Activated gamma-delta T cell treated with Interleukin-2 at 50 U/mL for 16 hours (primary cell): ENCODE data around the gene RCL1.
"Not testable (repeated sequence)": the region's sequence is repeated elsewhere in the genome, so short reads cannot be mapped to it uniquely, and the experiment has no call there.

Source experiments
- DNase-seq: peaks from one replicate; pipeline ENCODE4 v3.0.0-alpha.2; 2020

Gene RCL1

DNA sequence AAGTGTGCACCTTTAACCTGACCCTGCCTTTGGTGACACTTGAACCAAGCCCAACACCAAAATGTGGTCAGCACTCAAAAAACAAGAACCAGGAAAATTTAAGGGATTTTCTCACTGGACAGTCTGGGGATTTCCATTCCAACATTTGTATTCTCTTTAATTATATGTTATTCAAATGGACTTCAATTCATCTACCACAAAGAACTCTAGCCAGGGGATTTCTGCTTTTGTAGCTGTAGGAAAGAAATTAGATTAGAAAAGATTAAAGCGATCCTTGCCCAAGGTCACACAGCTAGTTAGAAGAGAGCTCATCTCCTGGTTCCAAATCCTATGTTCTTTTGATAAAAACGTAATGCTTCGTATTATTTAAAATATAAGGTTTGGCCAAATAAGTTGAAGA is 97.5 kb downstream of the RCL1 start:
- DNase-seq, result no peak

DNA sequence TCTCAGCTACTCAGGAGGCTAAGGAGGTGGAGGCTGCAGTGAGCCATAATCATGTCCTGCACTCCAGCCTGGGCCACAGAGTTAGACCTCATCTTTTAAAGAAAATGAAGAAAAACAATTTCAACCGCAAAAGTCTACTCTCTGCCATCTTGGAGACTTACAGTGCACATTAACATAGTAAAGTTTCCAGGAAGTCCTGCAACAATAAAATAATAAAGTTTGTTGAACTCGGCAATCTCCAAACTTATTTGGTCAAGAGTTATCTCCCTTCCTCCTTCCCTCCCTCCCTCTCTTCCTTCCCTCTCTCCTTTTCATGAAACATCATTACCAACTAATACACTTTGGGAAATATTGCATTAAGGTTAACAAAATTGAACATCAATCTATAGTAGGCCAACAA is 98.2 kb downstream of the RCL1 start:
- DNase-seq, result no peak

DNA sequence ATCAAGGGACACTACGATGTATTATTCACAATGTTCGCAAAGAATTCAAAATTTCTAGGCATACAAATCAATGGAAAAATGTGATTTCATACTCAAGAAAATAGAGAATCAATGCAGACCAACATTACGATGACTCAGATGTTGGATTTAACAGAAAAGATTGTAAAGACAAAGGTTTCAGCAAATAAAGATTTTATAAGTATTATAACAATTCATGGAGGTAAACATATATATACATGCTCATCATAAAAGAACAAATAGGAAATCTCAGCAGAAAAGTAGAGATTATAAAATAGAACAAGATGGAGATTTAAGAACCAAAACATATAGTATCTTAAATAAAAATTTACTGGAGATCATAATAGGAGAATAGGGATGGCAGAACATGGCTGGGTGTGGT is 98.9 kb downstream of the RCL1 start:
- no peak for DNase-seq

DNA sequence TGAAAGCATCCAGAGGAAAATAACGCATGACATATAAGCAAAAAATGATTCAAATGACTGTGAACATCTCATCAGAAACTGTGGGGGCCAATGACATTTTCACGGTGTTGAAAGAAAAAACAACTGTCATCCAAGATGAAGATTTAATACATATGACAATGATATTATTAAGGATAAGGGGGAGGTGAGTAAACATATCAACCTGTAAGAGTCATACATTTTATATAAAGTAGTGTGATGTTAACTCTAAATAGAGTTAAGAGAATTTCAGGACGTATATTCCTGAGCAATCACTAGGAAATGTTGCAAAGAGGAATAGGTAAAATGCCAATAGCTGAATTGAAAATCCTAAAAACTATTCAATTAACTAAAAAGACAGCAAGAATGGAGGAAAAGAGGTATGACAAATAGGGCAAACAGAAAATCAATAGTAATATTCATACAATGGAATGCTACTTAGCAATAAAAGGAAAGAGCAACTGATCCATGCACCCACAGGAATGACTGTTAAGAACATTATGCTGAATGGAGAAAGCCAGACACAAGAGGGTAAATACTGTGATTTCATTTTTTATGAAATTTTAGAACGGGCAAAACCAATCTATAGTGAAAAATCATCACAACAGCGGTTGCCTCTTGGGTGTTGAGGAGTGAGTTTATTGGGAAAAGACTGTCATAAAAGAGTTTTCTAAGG is 99.9 kb downstream of the RCL1 start:
- DNase-seq, result no peak

DNA sequence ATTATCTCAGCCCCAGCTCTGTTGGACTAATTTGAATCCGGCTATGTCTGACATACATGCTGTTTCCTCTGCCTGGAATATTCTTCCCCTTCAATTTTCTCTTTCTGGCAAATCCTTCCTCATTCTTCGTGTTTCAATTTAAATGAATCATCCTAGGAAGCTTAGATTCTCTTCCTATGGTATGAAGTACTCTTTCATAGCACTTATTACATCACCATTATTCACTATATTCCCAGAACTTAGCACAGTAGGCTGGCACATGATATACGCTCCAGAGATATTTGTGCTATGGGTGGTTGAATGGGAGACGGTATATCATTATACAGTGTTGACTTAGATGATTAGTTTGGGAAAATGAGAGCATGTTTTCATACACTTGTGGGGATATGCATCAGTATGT is 101.3 kb downstream of the RCL1 start:
- no peak for DNase-seq

DNA sequence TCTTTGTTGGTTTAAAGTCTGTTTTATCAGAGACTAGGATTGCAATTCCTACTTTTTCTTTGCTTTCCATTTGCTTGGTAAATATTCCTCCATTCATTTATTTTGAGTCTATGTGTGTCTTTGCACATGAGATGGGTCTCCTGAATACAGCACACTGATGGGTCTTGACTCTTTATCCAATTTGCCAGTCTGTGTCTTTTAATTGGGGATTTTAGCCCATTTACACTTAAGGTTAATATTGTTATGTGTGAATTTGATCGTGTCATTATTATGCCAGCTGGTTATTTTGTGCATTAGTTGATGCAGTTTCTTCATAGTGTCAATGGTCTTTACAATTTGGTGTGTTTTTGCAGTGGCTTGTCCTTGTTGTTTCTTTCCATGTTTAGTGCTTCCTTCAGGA is 107.1 kb downstream of the RCL1 start:
- DNase-seq, result not testable (repeated sequence)

DNA sequence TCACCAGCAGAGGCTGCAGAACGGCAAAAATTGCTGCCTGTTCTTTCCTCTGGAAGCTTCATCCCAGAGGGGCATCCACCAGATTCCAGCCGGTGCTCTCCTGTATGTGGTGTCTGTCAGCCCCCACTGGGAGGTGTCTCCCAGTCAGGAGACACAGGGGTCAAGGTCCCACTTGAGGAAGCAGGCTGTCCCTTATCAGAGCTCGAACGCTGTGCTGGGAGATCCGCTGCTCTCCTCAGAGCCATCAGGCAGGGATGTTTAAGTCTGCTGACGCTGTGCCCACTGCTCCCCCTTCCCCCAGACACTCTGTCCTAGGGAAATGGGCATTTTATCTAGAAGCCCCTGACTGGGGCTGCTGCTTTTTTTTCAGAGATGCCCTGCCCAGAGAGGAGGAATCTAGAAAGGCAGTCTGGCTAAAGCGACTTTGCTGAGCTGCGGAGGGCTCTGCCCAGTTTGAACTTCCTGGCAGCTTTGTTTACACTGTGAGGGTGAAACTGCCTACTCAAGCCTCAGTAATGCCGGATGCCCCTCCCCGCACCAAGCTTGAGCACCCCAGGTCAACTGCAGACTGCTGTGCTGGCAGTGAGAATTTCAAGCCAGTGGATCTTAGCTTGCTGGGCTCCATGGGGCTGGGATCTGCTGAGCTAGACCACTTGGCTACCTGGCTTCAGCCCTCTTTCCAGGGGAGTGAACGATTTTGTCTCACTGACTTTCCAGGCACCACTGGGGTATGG is 108.8 kb downstream of the RCL1 start:
- DNase-seq, result peak; percentile 39

DNA sequence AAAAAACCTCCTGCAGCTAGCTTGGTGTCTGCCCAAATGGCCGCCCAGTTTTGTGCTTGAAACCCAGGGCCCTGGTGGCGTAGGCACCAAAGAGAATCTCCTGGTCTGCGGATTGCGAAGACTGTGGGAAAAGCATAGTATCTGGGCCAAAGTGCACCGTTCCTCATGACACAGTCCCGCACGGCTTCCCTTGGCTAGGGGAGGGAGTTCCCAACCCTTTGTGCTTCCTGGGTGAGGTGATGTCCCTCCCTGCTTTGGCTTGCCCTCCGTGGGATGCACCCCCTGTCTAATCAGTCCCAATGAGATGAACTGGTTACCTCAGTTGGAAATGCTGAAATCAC is 109.4 kb downstream of the RCL1 start:
- DNase-seq, result no peak

DNA sequence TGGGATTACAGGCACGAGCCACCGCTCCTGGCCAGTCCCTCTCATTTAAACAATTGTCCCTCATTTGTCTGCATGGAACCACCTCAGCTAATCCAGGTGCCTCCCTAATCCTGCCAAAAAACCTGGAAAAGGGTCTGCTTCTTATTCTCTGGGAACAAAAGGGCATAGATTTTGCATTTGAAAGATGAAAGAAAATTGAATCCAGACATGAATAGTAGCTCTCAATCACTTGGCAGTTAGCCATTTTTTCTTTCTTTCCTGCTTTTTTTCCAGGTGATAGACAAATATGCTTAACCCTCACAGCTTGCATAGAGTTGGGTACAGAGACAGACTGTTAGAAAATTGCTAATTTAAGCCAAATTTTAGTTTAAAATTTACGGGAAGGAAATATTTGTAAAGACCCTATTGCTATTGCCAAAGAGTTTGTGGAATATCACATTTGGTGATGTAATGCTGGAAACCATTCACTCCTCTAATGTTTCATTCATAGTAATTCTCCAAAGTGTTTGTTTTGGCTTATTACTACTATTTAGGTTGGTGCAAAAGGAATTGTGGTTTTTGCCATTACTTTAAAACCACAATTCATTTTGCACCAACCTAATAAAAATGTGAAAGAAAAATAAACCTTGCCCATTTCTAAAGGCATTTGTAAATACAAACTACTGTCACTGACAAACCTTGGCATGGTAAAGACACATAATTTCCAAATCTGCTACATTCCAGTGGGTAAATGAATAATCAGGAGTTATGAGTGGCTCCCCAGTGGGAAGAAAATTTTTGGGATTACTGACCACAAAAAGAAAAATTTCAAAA is 111.8 kb downstream of the RCL1 start:
- DNase-seq, result no peak

DNA sequence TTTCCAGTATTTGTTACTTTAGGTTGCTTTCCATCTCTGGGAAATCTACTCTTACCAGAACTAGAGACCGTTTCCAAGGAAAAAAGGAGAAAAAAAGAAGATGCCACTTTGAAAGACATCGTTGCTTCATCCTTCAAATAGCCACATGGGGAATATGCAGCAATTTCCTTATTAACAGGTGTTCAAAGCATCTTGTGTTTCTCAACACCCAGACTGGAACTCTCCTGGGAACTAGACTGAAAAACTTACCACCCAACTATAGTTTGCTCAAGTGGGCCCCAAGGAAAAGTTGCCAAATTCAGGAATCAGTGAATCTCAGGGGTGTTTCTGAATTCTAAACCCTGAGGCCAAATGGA is 112.4 kb downstream of the RCL1 start:
- DNase-seq, result no peak
